Measurements from ENCODE around the gene A3GALT2.

A3GALT2 gene

GRCh38 chr1:33319186-33319948 is 1.5 kb downstream of the A3GALT2 start:
- DNase-seq (ENCODE audit: low read depth) = no peak
- no peak overlapping the region for H3K4me3 ChIP-seq (ENCODE audit: low read depth, low read length)
- TF ChIP-seq, protein P1, sequence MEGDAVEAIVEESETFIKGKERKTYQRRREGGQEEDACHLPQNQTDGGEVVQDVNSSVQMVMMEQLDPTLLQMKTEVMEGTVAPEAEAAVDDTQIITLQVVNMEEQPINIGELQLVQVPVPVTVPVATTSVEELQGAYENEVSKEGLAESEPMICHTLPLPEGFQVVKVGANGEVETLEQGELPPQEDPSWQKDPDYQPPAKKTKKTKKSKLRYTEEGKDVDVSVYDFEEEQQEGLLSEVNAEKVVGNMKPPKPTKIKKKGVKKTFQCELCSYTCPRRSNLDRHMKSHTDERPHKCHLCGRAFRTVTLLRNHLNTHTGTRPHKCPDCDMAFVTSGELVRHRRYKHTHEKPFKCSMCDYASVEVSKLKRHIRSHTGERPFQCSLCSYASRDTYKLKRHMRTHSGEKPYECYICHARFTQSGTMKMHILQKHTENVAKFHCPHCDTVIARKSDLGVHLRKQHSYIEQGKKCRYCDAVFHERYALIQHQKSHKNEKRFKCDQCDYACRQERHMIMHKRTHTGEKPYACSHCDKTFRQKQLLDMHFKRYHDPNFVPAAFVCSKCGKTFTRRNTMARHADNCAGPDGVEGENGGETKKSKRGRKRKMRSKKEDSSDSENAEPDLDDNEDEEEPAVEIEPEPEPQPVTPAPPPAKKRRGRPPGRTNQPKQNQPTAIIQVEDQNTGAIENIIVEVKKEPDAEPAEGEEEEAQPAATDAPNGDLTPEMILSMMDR (IDR thresholded peaks at IDR 0.05; ENCODE audit: control insufficient read depth, extremely low read depth, insufficient read depth) = no peak

GRCh38 chr1:33317946-33318345 is 3.0 kb downstream of the A3GALT2 start:
- DNase-seq (ENCODE audit: low read depth) = no peak
- TF ChIP-seq, protein P1 (IDR thresholded peaks at IDR 0.05; ENCODE audit: control insufficient read depth, extremely low read depth, insufficient read depth) = no peak
- no peak overlapping the region for H3K4me3 ChIP-seq (ENCODE audit: low read depth, low read length)

- DNase-seq (ENCODE audit: low read depth) = no peak
- H3K4me3 ChIP-seq (ENCODE audit: low read depth, low read length) = no peak overlapping the region
- TF ChIP-seq, protein P1 (IDR thresholded peaks at IDR 0.05; ENCODE audit: control insufficient read depth, extremely low read depth, insufficient read depth) = no peak
Observed at GRCh38 chr1:33317354-33317753, 3.5 kb downstream of the A3GALT2 start.

- H3K4me3 ChIP-seq (ENCODE audit: low read depth, low read length) = no peak overlapping the region
- no peak for DNase-seq (ENCODE audit: low read depth)
- TF ChIP-seq, protein P1 (IDR thresholded peaks at IDR 0.05; ENCODE audit: control insufficient read depth, extremely low read depth, insufficient read depth) = no peak
Observed at GRCh38 chr1:33316601-33317000, 4.3 kb downstream of the A3GALT2 start.

DNA sequence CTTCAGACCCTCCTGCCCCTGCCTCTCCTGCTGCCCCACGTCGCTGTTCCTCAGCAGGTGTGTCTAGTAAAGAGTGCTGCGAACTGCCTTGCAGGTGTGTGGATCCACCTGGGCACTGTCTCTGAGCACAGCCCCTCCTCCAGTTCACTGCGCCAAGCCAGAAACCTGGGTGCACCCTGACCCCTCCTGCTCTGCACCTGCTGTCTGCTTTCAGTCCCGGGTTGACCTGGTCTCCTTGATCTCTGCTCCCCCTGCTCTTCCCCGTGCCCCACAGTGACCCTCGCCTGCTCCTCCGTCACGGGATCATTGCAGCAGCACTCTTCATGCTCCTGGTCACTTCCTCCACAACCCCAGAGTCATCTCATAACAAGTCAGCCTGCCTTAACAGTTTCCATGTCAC is 6.5 kb downstream of the A3GALT2 start:
- DNase-seq (ENCODE audit: low read depth) = no peak
- H3K4me3 ChIP-seq (ENCODE audit: low read depth, low read length) = no peak overlapping the region
- TF ChIP-seq, protein P1 (IDR thresholded peaks at IDR 0.05; ENCODE audit: control insufficient read depth, extremely low read depth, insufficient read depth) = no peak

- TF ChIP-seq, protein P1 (IDR thresholded peaks at IDR 0.05; ENCODE audit: control insufficient read depth, extremely low read depth, insufficient read depth) = no peak
- no peak for DNase-seq (ENCODE audit: low read depth)
- H3K4me3 ChIP-seq (ENCODE audit: low read depth, low read length) = no peak overlapping the region
Observed at GRCh38 chr1:33312413-33312749, 8.5 kb downstream of the A3GALT2 start.

All from LNCaP clone FGC (cell line).